Uterus (tissue), 4 donors: ENCODE results near the gene SIX5. TPM values are rescaled to one million over a fixed set of nuclear protein-coding genes. Genes with fewer than 3 reads are reported as not detected.

Experiments used
- DNase-seq, 2 donors: peaks; one replicate each; pipeline ENCODE4 v3.0.0-alpha.2; 2019 to 2020
- H3K27ac ChIP-seq, 2 donors: fragments of 200-600 bp; sonication (generic); 1 replicate in 1 of 2; 2 replicates in 1 of 2; pipeline ENCODE4 v1.5.1; 2016 to 2018
- H3K27me3 ChIP-seq, 2 donors: fragments of 200-600 bp; sonication (generic); one replicate each; pipeline ENCODE4 v1.5.1; 2018 to 2019; ENCODE audit warnings: control low read depth in 1 of 2
- H3K36me3 ChIP-seq, 2 donors: fragments of 200-600 bp; sonication (generic); one replicate each; pipeline ENCODE4 v1.5.1; 2019; ENCODE audit warnings: control low read depth in 1 of 2
- H3K4me1 ChIP-seq, 2 donors: fragments of 200-600 bp; sonication (generic); one replicate each; pipeline ENCODE4 v1.5.1; 2018 to 2019; ENCODE audit warnings: control low read depth in 1 of 2
- H3K4me3 ChIP-seq, 2 donors: fragments of 200-600 bp; sonication (generic); 1 replicate in 1 of 2; 2 replicates in 1 of 2; pipeline ENCODE4 v1.5.1; 2018 to 2019; ENCODE audit warnings: mild to moderate bottlenecking in 1 of 2
- H3K9me3 ChIP-seq, 2 donors: fragments of 200-600 bp; sonication (generic); one replicate each; pipeline ENCODE4 v1.5.1; 2019; ENCODE audit warnings: control low read depth in 1 of 2
- CTCF ChIP-seq, 4 experiments: fragments of 200-600 bp in 2 of 4; fragments of 450-650 bp in 2 of 4; sonication (generic) in 2 of 4; IDR thresholded peaks; one replicate each; pipeline ENCODE4 v1.5.1; 2016 to 2019; ENCODE audit warnings: antibody characterized with exemption in 4 of 4, mild to moderate bottlenecking in 2 of 4, moderate library complexity in 1 of 4
- POLR2A ChIP-seq, 2 donors: fragments of 450-650 bp; IDR thresholded peaks; one replicate each; pipeline ENCODE4 v1.6.1; 2016; ENCODE audit warnings: antibody characterized with exemption in 2 of 2, mild to moderate bottlenecking in 1 of 2, moderate library complexity in 1 of 2
- intact Hi-C: fragments of 100-400 bp; cut with DNase I; formaldehyde crosslinking; loops from one replicate; pipeline ENCODE4 v1.15.1; 2023; ENCODE audit warnings: low total_unique reads
- total RNA-seq, 4 donors: library from RNA; depleted of rRNA in 3 of 4; stranded (reverse); fragments of >200 nt in 3 of 4; gene quantifications; one replicate each; pipeline versions ENCODE4 v1.1.0 to v1.2.4, GENCODE V29; 2014 to 2023
- donor health status: DM: yes; HTN: yes; CAD: no.

The SIX5 gene
- total RNA-seq, 4 donors from 2014 or later: 4.4 to 48.9 (median 12.5) TPM

GRCh38 chr19:45785781-45786532 lies 16.9 kb upstream of the SIX5 start:
- H3K4me1 ChIP-seq: peaks cover 0 to 17% of the 10 kb centered on the region in 2 donors
- H3K36me3 ChIP-seq: no peaks in the 10 kb centered on the region
- H3K27ac ChIP-seq: peak overlapping the region in 1 of 2 donors; percentile 97

GRCh38 chr19:45785097-45785496 lies 16.0 kb upstream of the SIX5 start:
- DNase-seq: no peak
- TF ChIP-seq POLR2A (IDR thresholded peaks at IDR 0.05) (no peak), CTCF (IDR thresholded peaks at IDR 0.05) (no peak)
- intact Hi-C loops: no loop called here
- Histone ChIP-seq H3K9me3 (no peaks in the 10 kb centered on the region), H3K36me3 (no peaks in the 10 kb centered on the region), H3K27me3 (no peaks in the 10 kb centered on the region), H3K4me3 (no peak overlapping the region), H3K4me1 (peaks cover 6 to 17% of the 10 kb centered on the region in 2 donors), H3K27ac (peak overlapping the region; percentile 93 to 97)

More at GRCh38 chr19:45785781-45786532, 16.9 kb upstream of the SIX5 start:
- H3K27me3 ChIP-seq: no peaks in the 10 kb centered on the region
- H3K4me3 ChIP-seq: no peak overlapping the region
- TF ChIP-seq CTCF (IDR thresholded peaks at IDR 0.05): no peak
- intact Hi-C loops: no loop called here
- DNase-seq: no peak
- H3K9me3 ChIP-seq: no peaks in the 10 kb centered on the region

- Histone ChIP-seq H3K4me3 (no peak overlapping the region), H3K9me3 (no peaks in the 10 kb centered on the region), H3K36me3 (no peaks in the 10 kb centered on the region), H3K27ac (peak overlapping the region; percentile 93 to 97), H3K4me1 (peaks cover 6 to 17% of the 10 kb centered on the region in 2 donors), H3K27me3 (no peaks in the 10 kb centered on the region)
- TF ChIP-seq CTCF (IDR thresholded peaks at IDR 0.05) (no peak), POLR2A (IDR thresholded peaks at IDR 0.05) (no peak)
- DNase-seq: no peak
- intact Hi-C loops: no loop called here
These were observed 15.0 kb upstream of the SIX5 start for GRCh38 chr19:45784096-45784495.

- DNase-seq: peak; percentile 84 to 86
- Histone ChIP-seq H3K27ac (peak overlapping the region; percentile 93 to 97), H3K4me3 (peak overlapping the region; percentile 48 to 78), H3K4me1 (peaks cover 6 to 17% of the 10 kb centered on the region in 2 donors), H3K27me3 (no peaks in the 10 kb centered on the region), H3K36me3 (no peaks in the 10 kb centered on the region), H3K9me3 (no peaks in the 10 kb centered on the region)
- TF ChIP-seq CTCF (IDR thresholded peaks at IDR 0.05): no peak
- TF ChIP-seq POLR2A (IDR thresholded peaks at IDR 0.05): peak in 1 of 2 donors; percentile 30
- intact Hi-C loops: no loop called here
These were observed 14.1 kb upstream of the SIX5 start for GRCh38 chr19:45782820-45783785.
